ENCODE measurements around the gene ANKRD53. TPM values are rescaled to one million over a fixed set of nuclear protein-coding genes. Genes with fewer than 3 reads are reported as not detected.

The ANKRD53 gene
- total and polyA plus RNA-seq, 9 of the 15 experiments (the other 6 are each of a cell fraction or from before 2014, with no cell fraction given): 0.18 TPM; not detected in 8

DNA sequence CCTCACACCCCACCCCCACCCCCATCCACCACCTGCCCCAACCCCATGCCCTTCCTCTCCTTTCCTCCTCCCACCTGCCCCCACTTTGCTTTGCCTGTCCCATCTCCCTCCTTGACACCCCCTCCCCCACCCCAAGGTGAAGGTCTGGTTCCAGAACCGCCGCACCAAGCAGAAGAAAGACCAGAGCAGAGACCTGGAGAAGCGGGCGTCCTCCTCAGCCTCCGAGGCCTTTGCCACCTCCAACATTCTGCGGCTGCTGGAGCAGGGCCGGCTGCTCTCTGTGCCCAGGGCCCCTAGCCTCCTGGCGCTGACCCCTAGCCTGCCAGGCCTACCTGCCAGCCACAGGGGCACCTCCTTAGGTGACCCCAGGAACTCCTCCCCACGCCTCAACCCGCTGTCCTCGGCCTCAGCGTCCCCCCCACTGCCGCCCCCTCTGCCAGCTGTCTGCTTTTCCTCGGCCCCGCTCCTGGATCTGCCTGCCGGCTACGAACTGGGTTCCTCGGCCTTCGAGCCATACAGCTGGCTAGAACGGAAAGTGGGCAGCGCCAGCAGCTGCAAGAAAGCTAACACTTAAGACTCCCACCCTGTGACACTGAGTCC lies 45.7 kb upstream of the ANKRD53 start (continued):
- TF ChIP-seq, protein P1, sequence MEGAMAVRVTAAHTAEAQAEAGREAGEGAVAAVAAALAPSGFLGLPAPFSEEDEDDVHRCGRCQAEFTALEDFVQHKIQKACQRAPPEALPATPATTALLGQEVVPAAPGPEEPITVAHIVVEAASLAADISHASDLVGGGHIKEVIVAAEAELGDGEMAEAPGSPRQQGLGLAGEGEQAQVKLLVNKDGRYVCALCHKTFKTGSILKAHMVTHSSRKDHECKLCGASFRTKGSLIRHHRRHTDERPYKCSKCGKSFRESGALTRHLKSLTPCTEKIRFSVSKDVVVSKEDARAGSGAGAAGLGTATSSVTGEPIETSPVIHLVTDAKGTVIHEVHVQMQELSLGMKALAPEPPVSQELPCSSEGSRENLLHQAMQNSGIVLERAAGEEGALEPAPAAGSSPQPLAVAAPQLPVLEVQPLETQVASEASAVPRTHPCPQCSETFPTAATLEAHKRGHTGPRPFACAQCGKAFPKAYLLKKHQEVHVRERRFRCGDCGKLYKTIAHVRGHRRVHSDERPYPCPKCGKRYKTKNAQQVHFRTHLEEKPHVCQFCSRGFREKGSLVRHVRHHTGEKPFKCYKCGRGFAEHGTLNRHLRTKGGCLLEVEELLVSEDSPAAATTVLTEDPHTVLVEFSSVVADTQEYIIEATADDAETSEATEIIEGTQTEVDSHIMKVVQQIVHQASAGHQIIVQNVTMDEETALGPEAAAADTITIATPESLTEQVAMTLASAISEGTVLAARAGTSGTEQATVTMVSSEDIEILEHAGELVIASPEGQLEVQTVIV (CRISPR knock-in tag; IDR thresholded peaks at IDR 0.05; ENCODE audit: borderline replicate concordance): no peak
- no peak for TF ChIP-seq GATA2 (CRISPR knock-in tag; IDR thresholded peaks at IDR 0.05)
- no peak for TF ChIP-seq EGR1 (conservative IDR thresholded peaks at IDR 0.05)
- no peak for TF ChIP-seq RAD51 (IDR thresholded peaks at IDR 0.05; ENCODE audit: borderline replicate concordance, low read depth)
- no peak for TF ChIP-seq NFIC (IDR thresholded peaks at IDR 0.05)
- no peak for TF ChIP-seq CHD4 (IDR thresholded peaks at IDR 0.05; ENCODE audit: insufficient read depth, insufficient replicate concordance, low read depth, low read length, poor library complexity, severe bottlenecking)
- TF ChIP-seq, protein P2, sequence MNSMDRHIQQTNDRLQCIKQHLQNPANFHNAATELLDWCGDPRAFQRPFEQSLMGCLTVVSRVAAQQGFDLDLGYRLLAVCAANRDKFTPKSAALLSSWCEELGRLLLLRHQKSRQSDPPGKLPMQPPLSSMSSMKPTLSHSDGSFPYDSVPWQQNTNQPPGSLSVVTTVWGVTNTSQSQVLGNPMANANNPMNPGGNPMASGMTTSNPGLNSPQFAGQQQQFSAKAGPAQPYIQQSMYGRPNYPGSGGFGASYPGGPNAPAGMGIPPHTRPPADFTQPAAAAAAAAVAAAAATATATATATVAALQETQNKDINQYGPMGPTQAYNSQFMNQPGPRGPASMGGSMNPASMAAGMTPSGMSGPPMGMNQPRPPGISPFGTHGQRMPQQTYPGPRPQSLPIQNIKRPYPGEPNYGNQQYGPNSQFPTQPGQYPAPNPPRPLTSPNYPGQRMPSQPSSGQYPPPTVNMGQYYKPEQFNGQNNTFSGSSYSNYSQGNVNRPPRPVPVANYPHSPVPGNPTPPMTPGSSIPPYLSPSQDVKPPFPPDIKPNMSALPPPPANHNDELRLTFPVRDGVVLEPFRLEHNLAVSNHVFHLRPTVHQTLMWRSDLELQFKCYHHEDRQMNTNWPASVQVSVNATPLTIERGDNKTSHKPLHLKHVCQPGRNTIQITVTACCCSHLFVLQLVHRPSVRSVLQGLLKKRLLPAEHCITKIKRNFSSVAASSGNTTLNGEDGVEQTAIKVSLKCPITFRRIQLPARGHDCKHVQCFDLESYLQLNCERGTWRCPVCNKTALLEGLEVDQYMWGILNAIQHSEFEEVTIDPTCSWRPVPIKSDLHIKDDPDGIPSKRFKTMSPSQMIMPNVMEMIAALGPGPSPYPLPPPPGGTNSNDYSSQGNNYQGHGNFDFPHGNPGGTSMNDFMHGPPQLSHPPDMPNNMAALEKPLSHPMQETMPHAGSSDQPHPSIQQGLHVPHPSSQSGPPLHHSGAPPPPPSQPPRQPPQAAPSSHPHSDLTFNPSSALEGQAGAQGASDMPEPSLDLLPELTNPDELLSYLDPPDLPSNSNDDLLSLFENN (IDR thresholded peaks at IDR 0.05; ENCODE audit: low read depth in 2 of 2, low read length in 2 of 2): no peak
- no peak for TF ChIP-seq BACH1 (tag; IDR thresholded peaks at IDR 0.05)

Measured in K562 (cell line).